HG03354 (cell line): Measurements from ENCODE around the gene EPHB4.

Experiments used
- ATAC-seq: cut with Tn5 transposase; IDR thresholded peaks from one replicate; pipeline ENCODE4 v1.9.1; 2021; ENCODE audit warnings: mild to moderate bottlenecking; ENCODE audit not compliant: unreplicated experiment, poor library complexity, severe bottlenecking

EPHB4 gene

GRCh38 chr7:100827330-100828226 lies at the start of gene EPHB4:
EPHB4 (minus strand) TSS chr7:100827523; CDS start chr7:100827030, 493 bp downstream.
- no peak for ATAC-seq

GRCh38 chr7:100875356-100875751 lies 48.0 kb upstream of the EPHB4 start:
- ATAC-seq: peak; percentile 36

GRCh38 chr7:100874577-100875355 lies 47.4 kb upstream of the EPHB4 start, which contains the start of gene SRRT:
SRRT (plus strand) TSS chr7:100875103; CDS start chr7:100875591, 488 bp downstream.
- ATAC-seq: peak; percentile 92

- no peak for ATAC-seq
Observed at GRCh38 chr7:100874300-100874576, 46.9 kb upstream of the EPHB4 start.

- ATAC-seq: no peak
Observed at GRCh38 chr7:100873599-100874299, 46.4 kb upstream of the EPHB4 start.

GRCh38 chr7:100867776-100868485 lies 40.6 kb upstream of the EPHB4 start:
- peak; percentile 16 for ATAC-seq

- ATAC-seq: peak; percentile 65
Observed at GRCh38 chr7:100867040-100867775, 39.9 kb upstream of the EPHB4 start, which contains the start of gene TRIP6. TRIP6 (plus strand) TSS chr7:100867387; CDS start chr7:100867498, 111 bp downstream.

- no peak for ATAC-seq
Observed at GRCh38 chr7:100866729-100867039, 39.4 kb upstream of the EPHB4 start.

- no peak for ATAC-seq
Observed at GRCh38 chr7:100865938-100866728, 38.8 kb upstream of the EPHB4 start.

GRCh38 chr7:100865372-100865911 lies 38.1 kb upstream of the EPHB4 start:
- ATAC-seq: no peak

GRCh38 chr7:100864263-100864845 lies 37.0 kb upstream of the EPHB4 start:
- no peak for ATAC-seq

GRCh38 chr7:100863406-100863950 lies 36.2 kb upstream of the EPHB4 start:
- ATAC-seq: no peak

- ATAC-seq: no peak
Observed at GRCh38 chr7:100861616-100861985, 34.3 kb upstream of the EPHB4 start.

GRCh38 chr7:100860702-100861615 lies 33.6 kb upstream of the EPHB4 start:
- no peak for ATAC-seq

- ATAC-seq: no peak
Observed at GRCh38 chr7:100859856-100860255, 32.5 kb upstream of the EPHB4 start.

- no peak for ATAC-seq
Observed at GRCh38 chr7:100856871-100857282, 29.6 kb upstream of the EPHB4 start.
